Effector memory CD4-positive, alpha-beta T cell (primary cell): ENCODE data around the gene KBTBD7.

Experiments used
- DNase-seq, 3 donors: peaks; one replicate each; pipeline ENCODE4 v3.0.0-alpha.2; 2020
- H3K27ac ChIP-seq: 2 replicates; pipeline ENCODE4 v1.7.0; 2013; ENCODE audit warnings: mild to moderate bottlenecking, low read length, moderate library complexity; ENCODE audit not compliant: insufficient read depth, poor library complexity, severe bottlenecking
- H3K27me3 ChIP-seq: replicated peaks from 2 replicates; pipeline ENCODE4 v1.7.0; 2013; ENCODE audit warnings: mild to moderate bottlenecking, low read length; ENCODE audit not compliant: insufficient read depth, control insufficient read depth, poor library complexity, severe bottlenecking
- H3K36me3 ChIP-seq: 2 replicates; pipeline ENCODE4 v1.7.0; 2013; ENCODE audit warnings: mild to moderate bottlenecking, low read length, moderate library complexity; ENCODE audit not compliant: control insufficient read depth, insufficient read depth
- H3K4me1 ChIP-seq: 2 replicates; pipeline ENCODE4 v1.7.0; 2013; ENCODE audit warnings: low read length, mild to moderate bottlenecking; ENCODE audit not compliant: control insufficient read depth, insufficient read depth, poor library complexity, severe bottlenecking
- H3K4me3 ChIP-seq: 2 replicates; pipeline ENCODE4 v1.7.0; 2013; ENCODE audit warnings: low read length, low read depth, mild to moderate bottlenecking; ENCODE audit not compliant: insufficient read depth, poor library complexity, severe bottlenecking
- H3K9me3 ChIP-seq: 2 replicates; pipeline ENCODE4 v1.7.0; 2013; ENCODE audit warnings: mild to moderate bottlenecking, low read length, moderate library complexity; ENCODE audit not compliant: control insufficient read depth

KBTBD7 gene

GRCh38 chr13:41222259-41222852 lies 28.0 kb upstream of the KBTBD7 start:
- Histone ChIP-seq H3K4me1 (no peaks in the 10 kb centered on the region), H3K27me3 (no peaks in the 10 kb centered on the region), H3K27ac (no peak overlapping the region), H3K36me3 (peaks cover 9% of the 10 kb centered on the region), H3K9me3 (no peaks in the 10 kb centered on the region), H3K4me3 (no peak overlapping the region)
- peak; percentile 2 to 28 (median 12) for DNase-seq

DNA sequence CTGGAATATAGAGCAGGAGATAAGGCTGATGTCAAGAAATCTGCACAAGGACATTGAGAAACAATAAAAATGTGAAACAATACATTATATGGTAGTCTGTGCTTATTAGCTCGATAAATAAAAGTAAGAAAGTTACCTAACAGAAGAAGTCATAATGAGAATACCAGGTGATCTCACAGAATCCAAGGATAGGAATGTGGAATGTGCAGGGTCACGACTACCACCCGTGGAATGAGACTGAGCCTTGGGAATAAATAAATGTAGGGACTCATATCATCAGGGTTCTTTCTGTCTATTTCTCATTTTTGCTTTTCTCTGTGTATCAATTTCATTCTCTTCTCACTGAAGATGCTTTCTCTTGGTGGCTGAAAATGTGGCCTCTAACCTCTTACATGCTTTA lies 26.0 kb upstream of the KBTBD7 start:
- no peak overlapping the region for H3K27ac ChIP-seq

GRCh38 chr13:41216160-41216559 lies 21.8 kb upstream of the KBTBD7 start:
- Histone ChIP-seq H3K27me3 (no peaks in the 10 kb centered on the region), H3K36me3 (no peaks in the 10 kb centered on the region), H3K4me1 (no peaks in the 10 kb centered on the region), H3K27ac (no peak overlapping the region), H3K4me3 (no peak overlapping the region), H3K9me3 (no peaks in the 10 kb centered on the region)
- no peak for DNase-seq

More for the DNA sequence above, 26.0 kb upstream of the KBTBD7 start:
- no peaks in the 10 kb centered on the region for H3K4me1 ChIP-seq
- no peak overlapping the region for H3K4me3 ChIP-seq
- no peaks in the 10 kb centered on the region for H3K9me3 ChIP-seq
- no peaks in the 10 kb centered on the region for H3K27me3 ChIP-seq
- H3K36me3 ChIP-seq, result no peaks in the 10 kb centered on the region
- no peak for DNase-seq

DNA sequence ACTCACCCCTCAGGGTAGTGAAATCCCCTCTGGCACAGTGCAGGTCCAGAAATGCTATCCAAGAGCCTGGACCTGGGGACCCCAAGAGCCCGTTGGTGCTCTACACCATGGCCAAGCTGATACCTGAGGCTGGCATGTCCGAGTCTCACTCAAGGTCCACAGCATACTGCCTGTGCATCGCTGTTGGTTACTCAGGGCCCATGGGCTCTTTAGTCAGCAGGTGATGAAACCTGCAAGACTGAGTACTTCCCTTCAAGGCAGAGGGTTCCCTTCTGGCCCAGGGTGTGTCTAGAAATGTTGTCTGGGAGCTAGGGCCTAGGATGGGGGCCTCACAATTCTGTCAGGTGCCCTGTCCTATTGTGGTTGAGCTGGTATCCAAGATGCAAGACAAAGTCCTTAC lies 19.6 kb upstream of the KBTBD7 start:
- H3K27me3 ChIP-seq, result no peaks in the 10 kb centered on the region
- H3K36me3 ChIP-seq, result no peaks in the 10 kb centered on the region
- H3K4me3 ChIP-seq, result no peak overlapping the region
- DNase-seq, result no peak
- H3K9me3 ChIP-seq, result no peaks in the 10 kb centered on the region
- no peak overlapping the region for H3K27ac ChIP-seq
- H3K4me1 ChIP-seq, result no peaks in the 10 kb centered on the region

GRCh38 chr13:41213316-41213715 lies 18.9 kb upstream of the KBTBD7 start:
- DNase-seq, result no peak
- Histone ChIP-seq H3K4me1 (no peaks in the 10 kb centered on the region), H3K27me3 (no peaks in the 10 kb centered on the region), H3K36me3 (no peaks in the 10 kb centered on the region), H3K27ac (no peak overlapping the region), H3K9me3 (no peaks in the 10 kb centered on the region), H3K4me3 (no peak overlapping the region)

GRCh38 chr13:41212881-41213280 lies 18.5 kb upstream of the KBTBD7 start:
- H3K36me3 ChIP-seq, result no peaks in the 10 kb centered on the region

DNA sequence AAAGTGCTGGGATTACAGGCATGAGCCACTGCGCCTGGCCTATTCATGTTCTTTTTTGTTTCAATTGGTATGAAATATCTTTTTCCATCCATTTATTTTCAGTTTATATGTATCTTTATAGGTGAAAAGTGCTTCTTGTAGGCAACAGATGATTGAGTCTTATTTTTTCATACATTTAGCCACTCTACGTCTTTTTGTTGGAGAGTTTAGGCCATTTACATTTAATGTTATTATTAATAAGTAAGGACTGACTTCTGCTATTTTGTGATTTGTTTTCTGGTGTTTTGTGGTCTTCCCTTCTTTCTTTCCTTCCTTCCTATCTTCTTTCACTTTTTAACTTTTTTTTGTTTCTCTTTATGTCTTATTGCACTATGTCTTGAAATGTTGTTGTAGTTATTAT lies 16.7 kb upstream of the KBTBD7 start:
- Histone ChIP-seq H3K27ac (no peak overlapping the region), H3K36me3 (no peaks in the 10 kb centered on the region), H3K4me3 (no peak overlapping the region), H3K27me3 (no peaks in the 10 kb centered on the region), H3K9me3 (no peaks in the 10 kb centered on the region), H3K4me1 (no peaks in the 10 kb centered on the region)
- no peak for DNase-seq

More at GRCh38 chr13:41212881-41213280, 18.5 kb upstream of the KBTBD7 start:
- Histone ChIP-seq H3K27me3 (no peaks in the 10 kb centered on the region), H3K4me3 (no peak overlapping the region), H3K27ac (no peak overlapping the region), H3K9me3 (no peaks in the 10 kb centered on the region), H3K4me1 (no peaks in the 10 kb centered on the region)
- no peak for DNase-seq

DNA sequence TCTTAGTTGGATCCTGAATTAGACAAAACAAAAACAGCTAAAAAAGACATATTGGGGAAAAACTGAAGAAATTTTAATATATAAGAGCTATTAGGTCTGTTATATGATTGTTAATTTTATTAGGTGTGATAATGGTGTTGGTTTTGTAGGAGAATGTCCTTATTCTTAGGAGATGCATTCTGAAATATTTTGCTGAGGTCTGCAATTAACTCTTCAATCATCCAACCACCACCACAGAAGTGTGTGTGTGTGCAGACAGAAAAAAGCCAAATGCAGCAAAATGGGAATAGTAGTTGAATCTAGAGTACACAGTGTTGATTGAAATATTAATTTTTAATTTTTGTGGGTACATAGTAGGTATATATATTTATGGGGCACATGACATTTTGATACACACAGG lies 12.1 kb upstream of the KBTBD7 start:
- Histone ChIP-seq H3K27ac (no peak overlapping the region), H3K27me3 (no peaks in the 10 kb centered on the region), H3K4me1 (no peaks in the 10 kb centered on the region), H3K4me3 (no peak overlapping the region), H3K9me3 (no peaks in the 10 kb centered on the region), H3K36me3 (no peaks in the 10 kb centered on the region)
- DNase-seq, result no peak

DNA sequence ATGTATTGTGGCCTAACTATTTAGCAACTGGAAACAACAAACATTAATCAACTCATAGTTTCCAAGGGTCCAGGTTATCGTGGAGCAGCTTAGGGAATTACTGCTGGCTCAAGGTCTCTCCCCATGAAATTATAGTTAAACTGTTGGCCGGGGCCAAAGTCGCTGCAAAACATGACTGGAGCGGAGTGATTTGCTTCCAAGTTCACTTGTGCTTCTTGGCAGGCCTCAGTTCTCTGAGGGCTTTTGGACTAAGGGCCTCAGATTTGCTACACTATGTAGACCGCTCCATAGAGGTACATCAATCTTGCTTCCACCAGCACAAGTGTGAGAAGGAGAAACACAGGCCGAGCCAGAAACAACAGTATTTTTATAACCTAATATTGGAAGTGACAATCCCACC lies 9.4 kb upstream of the KBTBD7 start:
- Histone ChIP-seq H3K4me1 (no peaks in the 10 kb centered on the region), H3K27me3 (no peaks in the 10 kb centered on the region), H3K4me3 (no peak overlapping the region), H3K9me3 (no peaks in the 10 kb centered on the region), H3K36me3 (no peaks in the 10 kb centered on the region), H3K27ac (no peak overlapping the region)
- DNase-seq, result no peak

- Histone ChIP-seq H3K27me3 (no peaks in the 10 kb centered on the region), H3K4me1 (no peaks in the 10 kb centered on the region), H3K27ac (no peak overlapping the region), H3K36me3 (no peaks in the 10 kb centered on the region), H3K4me3 (no peak overlapping the region), H3K9me3 (no peaks in the 10 kb centered on the region)
- no peak for DNase-seq
Observed at GRCh38 chr13:41200126-41200525, 5.8 kb upstream of the KBTBD7 start.
